Stimulated activated CD4-positive, alpha-beta T cell treated with anti-CD3 and anti-CD28 coated beads, Interleukin-2, amount 100 ng/mL, for 24 hours (primary cell): ENCODE data around the gene TFCP2.
"Not testable (repeated sequence)": the region's sequence is repeated elsewhere in the genome, so short reads cannot be mapped to it uniquely, and the experiment has no call there.

Experiments used
- DNase-seq, 2 donors: peaks; one replicate each; pipeline ENCODE4 v3.0.0-alpha.2; 2020

The TFCP2 gene

GRCh38 chr12:51172515-51173431 lies at the start of gene TFCP2:
TSS of gene TFCP2 (minus strand) at chr12:51173135. CDS start at chr12:51172422, 713 bp downstream.
- peak; percentile 92 to 94 for DNase-seq

- no peak for DNase-seq
Observed at GRCh38 chr12:51222461-51222860, 49.5 kb upstream of the TFCP2 start.

GRCh38 chr12:51219857-51220256 lies 46.9 kb upstream of the TFCP2 start:
- not testable (repeated sequence) for DNase-seq

- no peak for DNase-seq
Observed at GRCh38 chr12:51219322-51219721, 46.4 kb upstream of the TFCP2 start.

- DNase-seq = peak in 1 of 2 donors; percentile 17
Observed at GRCh38 chr12:51218607-51219161, 45.7 kb upstream of the TFCP2 start.

GRCh38 chr12:51217968-51218606 lies 45.2 kb upstream of the TFCP2 start, which contains the start of gene POU6F1:
TSS of gene POU6F1 (minus strand) at chr12:51218062. CDS start at chr12:51206836, 11,226 bp downstream.
- DNase-seq = peak; percentile 69

- peak; percentile 53 for DNase-seq
Observed at GRCh38 chr12:51217133-51217967, 44.4 kb upstream of the TFCP2 start.

- no peak for DNase-seq
Observed at GRCh38 chr12:51216642-51217041, 43.7 kb upstream of the TFCP2 start.

GRCh38 chr12:51214895-51215294 lies 42.0 kb upstream of the TFCP2 start:
- no peak for DNase-seq

GRCh38 chr12:51210690-51211395 lies 37.9 kb upstream of the TFCP2 start:
- no peak for DNase-seq

GRCh38 chr12:51209259-51209658 lies 36.3 kb upstream of the TFCP2 start:
- no peak for DNase-seq

- DNase-seq = no peak
Observed at GRCh38 chr12:51208016-51208660, 35.2 kb upstream of the TFCP2 start.

- DNase-seq = no peak
Observed at GRCh38 chr12:51205350-51205749, 32.4 kb upstream of the TFCP2 start.

- DNase-seq = no peak
Observed at GRCh38 chr12:51202718-51203117, 29.8 kb upstream of the TFCP2 start.

- DNase-seq = no peak
Observed at GRCh38 chr12:51200806-51201205, 27.9 kb upstream of the TFCP2 start.

GRCh38 chr12:51200156-51200555 lies 27.2 kb upstream of the TFCP2 start:
- no peak for DNase-seq

GRCh38 chr12:51199366-51199945 lies 26.5 kb upstream of the TFCP2 start:
- DNase-seq = no peak

- DNase-seq = no peak
Observed at GRCh38 chr12:51198568-51199365, 25.8 kb upstream of the TFCP2 start.

GRCh38 chr12:51197736-51198567 lies 25.0 kb upstream of the TFCP2 start:
- no peak for DNase-seq
